Neural progenitor cell (in vitro differentiated cells): ENCODE measurements around the gene RPS18.

Experiments
- EZH2 ChIP-seq: fragments of 200-600 bp; sonication (generic); IDR thresholded peaks from 2 replicates; pipeline ENCODE4 v1.6.1; 2017; ENCODE audit warnings: antibody characterized with exemption, mild to moderate bottlenecking, moderate library complexity
- EZH2phosphoT487 ChIP-seq: fragments of 200-600 bp; sonication (generic); IDR thresholded peaks from 2 replicates; pipeline ENCODE4 v1.6.1; 2017; ENCODE audit warnings: antibody characterized with exemption
- TF ChIP-seq, protein P1 (sequence below): fragments of 200-600 bp; sonication (generic); IDR thresholded peaks from 2 replicates; pipeline ENCODE4 v1.5.1; 2017; ENCODE audit warnings: antibody characterized with exemption, mild to moderate bottlenecking

DNA sequence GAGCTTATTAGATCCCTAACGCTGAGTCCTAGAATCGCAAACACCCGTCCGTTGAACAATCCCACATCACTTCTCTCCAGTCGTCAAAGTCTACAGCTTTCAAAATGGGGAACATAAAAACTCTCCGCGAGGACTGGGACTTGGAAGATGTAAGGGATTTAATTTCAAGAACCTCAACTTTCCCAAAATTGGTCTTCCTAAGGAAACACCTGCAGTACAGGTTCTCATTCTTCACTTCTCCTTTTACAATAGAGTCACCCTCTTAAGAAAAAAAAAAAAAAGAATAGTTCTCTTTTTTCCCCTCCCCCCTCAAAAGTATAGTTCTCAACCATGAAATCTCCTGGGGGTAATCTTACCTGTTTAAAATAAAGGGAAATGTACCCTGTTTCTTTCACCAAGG lies 52.2 kb downstream of the RPS18 start:
- TF ChIP-seq, protein P1, sequence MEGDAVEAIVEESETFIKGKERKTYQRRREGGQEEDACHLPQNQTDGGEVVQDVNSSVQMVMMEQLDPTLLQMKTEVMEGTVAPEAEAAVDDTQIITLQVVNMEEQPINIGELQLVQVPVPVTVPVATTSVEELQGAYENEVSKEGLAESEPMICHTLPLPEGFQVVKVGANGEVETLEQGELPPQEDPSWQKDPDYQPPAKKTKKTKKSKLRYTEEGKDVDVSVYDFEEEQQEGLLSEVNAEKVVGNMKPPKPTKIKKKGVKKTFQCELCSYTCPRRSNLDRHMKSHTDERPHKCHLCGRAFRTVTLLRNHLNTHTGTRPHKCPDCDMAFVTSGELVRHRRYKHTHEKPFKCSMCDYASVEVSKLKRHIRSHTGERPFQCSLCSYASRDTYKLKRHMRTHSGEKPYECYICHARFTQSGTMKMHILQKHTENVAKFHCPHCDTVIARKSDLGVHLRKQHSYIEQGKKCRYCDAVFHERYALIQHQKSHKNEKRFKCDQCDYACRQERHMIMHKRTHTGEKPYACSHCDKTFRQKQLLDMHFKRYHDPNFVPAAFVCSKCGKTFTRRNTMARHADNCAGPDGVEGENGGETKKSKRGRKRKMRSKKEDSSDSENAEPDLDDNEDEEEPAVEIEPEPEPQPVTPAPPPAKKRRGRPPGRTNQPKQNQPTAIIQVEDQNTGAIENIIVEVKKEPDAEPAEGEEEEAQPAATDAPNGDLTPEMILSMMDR = no peak
- no peak for TF ChIP-seq EZH2
- TF ChIP-seq EZH2phosphoT487 = no peak
